Effector CD4-positive, alpha-beta T cell (primary cell): ENCODE data around the gene NAA80.
"Not testable (repeated sequence)": the region's sequence is repeated elsewhere in the genome, so short reads cannot be mapped to it uniquely, and the experiment has no call there.

Source experiments
- DNase-seq: peaks from one replicate; pipeline ENCODE4 v3.0.0-alpha.2; 2020

NAA80 gene

GRCh38 chr3:50312041-50312440, 12.8 kb upstream of the NAA80 start:
- DNase-seq = not testable (repeated sequence)

DNA sequence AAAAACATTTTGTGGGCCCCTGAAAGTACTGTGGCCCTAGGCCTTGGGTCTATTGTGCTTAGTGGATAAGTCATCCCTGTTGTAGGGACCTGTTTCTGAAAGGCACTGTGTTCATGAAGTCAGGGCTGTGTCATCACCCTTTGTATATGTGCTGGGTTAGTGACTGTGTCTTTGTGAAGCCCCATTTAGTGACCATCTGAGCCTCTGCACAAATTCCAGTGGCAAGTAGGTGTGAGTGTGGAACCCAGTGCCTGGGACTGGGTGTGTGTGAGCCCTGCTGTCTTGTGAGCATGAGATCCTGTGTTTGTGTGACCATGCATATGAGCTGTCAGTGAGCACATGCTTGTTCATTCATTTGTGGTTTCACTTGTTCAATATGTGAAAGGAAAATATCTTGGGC, 5.4 kb upstream of the NAA80 start:
- DNase-seq = no peak

DNA sequence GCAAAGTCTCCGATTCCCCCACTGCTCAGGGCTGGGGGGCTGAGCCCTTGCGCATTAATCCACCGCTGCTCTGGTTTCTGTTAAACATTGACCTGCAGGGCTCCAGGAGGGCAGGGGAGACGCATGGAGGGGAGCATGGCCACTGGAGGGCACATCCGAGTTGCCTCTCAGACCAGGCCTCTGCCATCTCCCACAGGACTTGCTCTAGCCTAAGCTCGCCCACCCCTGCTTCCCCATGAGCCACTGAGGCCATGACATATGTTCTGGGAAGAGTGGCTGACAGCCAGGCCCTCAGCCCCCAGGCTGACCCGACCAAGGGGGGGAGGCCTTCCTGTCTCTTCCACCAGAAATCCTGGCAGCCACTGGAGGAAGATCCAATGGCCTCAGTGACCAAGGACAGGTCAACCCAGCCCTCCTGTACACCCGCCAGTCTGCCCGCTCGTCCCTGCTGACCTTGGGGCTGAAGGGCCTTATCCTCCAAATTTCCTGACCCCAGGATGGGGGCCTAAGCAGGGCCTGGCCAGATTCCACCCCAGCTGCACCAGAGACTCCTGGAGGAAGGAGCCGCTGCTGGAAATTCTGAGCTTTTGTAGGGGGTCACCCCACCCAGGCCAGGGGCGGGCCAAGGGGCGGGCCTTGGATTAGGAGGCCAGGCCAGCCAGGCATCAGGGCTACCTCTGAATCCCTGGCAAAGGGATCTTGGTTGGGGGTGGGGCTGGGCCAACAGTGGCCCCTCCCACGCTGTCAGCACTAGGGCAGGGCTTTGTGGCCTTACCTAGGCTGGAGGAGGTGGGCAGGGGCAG, 4.0 kb upstream of the NAA80 start, which contains the start of gene HYAL1:
TSS of gene HYAL1 (minus strand) at position 562 of the 803 bp plus-strand sequence. CDS start 618 bp downstream, outside the sequence.
- DNase-seq = no peak

DNA sequence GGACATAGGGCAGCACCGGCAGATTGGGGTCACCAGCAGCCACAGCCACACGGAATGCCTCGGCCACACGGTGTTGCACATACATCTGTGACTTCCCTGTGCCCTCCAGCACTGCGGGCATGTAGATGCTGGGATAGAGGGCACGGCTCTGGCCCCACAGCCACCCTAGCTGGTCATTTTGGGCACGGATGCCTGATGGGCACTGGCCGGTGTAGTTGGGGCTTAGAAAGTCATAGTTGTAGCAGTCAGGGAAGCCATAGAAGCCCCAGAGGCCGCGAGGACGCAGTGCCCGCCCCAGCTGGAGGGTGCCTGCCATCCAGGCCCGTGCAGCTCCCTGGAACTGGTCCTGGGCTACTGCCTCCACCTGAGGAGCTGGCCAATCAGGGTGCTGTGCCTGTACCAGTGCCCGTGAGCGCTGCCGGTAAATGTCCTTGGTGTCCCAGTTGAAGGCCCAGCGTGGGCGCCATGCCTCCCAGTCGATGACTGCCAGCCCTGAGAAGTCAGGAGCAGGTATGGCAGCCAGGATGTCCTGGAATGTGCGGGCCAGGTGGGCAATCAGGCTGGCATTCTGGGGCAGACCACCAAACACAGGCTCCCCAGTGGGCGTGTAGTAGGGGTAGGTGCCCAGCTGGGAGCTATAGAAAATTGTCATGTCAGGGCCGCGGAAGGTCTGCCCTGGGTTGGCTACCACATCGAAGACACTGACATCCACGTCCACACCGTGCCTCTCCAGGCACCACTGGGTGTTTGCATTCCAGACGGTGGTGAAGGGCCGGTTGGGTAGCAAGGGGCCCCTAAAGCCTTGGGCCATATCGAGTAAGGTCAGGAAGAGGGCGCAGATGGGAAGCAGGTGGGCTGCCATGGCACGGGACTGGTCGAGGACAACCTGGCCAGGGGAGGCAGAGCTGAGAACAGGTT, 3.1 kb upstream of the NAA80 start:
- DNase-seq = no peak

DNA sequence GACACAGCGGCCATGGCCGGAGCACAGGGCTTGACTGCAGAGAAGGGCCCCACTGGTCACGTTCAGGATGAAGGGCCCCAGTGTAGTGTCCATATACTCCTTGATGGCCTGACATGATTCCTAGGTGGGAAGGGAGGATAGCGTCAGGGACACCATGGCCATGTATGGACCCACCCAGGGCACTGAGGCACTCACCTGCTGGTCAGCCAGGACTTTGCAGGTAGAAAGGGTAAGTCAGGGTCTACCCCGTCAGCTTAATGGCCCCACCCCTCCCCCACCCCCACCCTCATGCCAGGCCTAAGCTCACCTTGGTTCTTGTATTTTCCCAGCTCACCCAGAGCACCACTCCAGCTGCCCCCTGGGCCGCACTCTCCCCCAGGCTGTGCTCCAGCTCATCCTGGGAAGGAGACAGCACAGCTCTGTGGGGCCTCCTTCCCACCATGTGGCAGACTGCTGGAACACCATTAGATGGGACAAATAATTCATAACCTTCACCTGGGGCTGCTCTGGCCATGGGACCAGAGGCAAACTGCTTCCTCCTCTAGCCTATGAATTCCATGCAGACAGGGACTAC, 1.6 kb upstream of the NAA80 start:
- no peak for DNase-seq

- DNase-seq = no peak
Measured at GRCh38 chr3:50299929-50300680, 900 bp upstream of the NAA80 start.

DNA sequence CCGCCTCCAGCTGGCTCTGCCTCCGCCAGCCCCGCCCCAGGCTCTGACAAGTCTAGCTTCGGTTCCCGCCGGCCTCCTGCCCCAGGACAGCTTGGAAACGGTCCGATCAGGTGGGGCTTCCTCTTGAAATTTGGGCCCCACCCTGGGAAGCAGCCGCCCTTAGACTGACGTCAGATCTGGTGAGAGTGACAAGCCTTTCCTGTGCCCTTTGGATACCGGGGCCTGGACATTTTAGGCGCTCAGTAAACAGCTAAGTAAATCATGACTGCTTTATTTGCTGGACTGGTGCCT, 378 bp upstream of the NAA80 start:
- DNase-seq = no peak

DNA sequence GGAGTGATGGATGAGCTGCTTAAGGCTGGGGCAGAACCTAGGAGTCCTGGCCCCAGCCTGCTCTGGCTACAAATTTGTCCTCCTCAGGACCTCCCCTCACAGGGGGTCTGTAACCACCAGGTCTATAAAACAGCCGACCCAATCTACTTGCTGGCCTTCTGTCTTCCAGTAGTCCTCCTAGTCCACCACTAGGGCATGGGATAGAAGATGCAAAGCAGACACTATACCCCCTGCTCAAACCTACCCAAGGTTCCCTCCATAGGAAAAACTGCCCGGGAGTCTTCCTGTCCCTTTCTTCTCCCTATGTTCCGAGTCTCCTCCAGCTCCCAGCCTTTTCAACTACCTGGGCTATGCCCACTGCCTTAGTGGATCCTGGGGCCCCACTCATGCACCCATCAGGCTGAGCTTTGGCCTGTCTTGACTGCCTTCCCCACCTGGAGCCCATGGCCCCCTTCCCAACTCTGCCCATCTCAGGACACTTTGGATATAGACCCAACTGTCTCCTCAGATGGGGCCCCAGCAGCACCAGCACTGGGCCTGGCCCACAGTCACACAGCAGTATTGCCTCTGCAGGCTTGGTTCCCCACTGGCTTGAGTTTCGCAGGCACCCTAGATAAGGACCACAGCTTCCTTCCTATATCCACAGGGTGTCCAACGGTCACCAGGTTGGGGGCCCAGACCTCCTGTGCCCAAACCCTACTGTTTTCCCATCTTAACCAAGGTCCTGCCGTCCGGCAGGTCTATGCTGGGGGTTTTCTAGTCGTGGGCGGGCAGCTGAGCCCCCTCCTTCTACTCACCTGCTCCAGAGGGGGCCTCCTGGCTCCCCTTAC, 1.1 kb downstream of the NAA80 start:
- no peak for DNase-seq

DNA sequence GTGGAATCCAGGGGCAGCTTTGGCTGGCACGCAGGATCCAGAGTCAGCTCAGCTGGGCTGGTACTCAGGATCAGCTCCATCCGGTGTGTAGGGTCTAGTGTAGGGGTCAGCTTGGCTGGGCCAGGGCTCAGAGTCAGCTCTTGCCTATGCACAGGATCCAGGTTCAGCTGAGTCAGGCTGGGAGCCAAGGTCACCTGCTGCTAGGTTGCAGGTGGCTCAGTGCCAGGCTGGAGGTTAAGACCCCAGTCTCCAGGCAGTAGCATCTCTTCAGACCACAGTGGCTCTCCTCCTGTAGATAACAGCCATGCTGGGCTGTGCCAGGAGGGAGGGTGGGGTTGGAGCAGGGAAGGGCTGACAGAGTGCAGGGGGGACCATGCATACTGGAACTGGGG, 1.8 kb downstream of the NAA80 start:
- no peak for DNase-seq

DNA sequence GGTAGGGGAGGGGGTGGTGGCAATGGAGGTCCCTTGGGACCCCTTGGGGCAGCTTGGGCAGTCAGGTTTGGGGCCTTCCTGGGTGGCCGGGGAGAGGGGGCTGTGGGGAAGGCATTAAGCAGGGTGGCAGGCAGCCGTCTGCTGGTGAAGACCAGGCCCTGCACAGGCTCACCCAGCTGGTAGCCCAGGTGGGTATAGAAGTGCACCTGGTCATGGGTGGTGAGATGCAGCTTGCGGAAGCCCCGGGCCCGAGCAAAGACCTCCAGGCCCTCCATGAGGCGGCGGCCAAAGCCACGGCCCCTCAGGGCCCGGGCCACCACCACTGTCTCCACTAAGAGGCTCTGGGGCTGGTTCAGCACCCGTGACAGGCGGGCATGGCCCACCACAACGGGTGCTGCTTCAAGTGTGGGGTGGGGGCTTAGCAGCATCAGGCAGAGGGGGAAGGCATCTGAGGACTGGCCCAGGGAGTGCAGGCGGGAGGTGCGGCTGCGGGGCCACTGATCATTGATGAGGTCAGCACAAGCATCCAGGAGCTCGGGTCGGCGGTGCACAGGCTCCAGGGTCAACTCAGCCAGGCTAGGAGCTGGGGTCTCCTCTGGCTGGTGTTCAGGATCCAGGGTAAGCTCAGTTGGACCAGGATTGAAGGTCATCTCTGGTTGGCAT, 2.4 kb downstream of the NAA80 start:
- no peak for DNase-seq

DNA sequence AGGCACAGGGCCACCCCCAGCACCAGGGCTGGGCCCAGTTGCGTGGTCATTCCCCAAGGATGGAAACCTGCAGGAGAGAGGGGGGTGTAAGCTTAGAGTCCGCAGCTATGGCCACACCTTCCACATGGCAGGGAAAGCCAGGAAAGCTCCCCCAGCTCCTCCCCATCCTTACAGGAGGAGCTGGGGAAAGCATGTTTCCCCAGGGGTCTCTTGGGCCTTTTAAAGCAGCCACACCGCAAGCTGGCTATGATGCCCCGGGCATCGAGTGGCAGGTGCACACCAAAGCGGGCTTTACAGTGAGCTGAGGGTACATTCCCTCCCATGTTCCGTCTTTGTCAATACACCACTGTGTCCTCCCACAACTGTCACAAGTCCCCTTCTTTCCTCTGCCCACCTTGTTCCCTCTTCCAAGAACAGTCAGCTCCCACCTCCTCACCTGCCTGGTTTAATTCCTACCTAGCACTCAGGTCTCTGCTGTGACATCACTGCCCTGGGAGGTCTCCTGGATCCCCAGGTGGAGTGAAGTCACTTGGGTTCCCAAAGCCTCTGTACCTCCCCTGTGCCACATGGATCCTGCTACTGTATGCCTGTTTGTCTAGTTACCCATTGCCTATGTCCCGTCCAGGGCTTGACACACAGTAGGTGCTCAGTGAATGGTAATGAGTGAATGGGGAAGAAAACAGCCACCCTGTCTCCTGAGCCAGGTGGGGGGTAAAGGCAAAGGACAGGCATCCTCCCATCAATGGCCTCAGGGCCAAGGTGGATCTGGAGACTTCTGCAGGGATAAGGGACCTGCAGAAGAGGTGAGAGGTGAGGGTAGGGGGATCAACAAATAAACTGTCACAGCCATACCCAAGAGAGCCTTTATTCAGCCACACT, 3.4 kb downstream of the NAA80 start:
- DNase-seq = no peak

DNA sequence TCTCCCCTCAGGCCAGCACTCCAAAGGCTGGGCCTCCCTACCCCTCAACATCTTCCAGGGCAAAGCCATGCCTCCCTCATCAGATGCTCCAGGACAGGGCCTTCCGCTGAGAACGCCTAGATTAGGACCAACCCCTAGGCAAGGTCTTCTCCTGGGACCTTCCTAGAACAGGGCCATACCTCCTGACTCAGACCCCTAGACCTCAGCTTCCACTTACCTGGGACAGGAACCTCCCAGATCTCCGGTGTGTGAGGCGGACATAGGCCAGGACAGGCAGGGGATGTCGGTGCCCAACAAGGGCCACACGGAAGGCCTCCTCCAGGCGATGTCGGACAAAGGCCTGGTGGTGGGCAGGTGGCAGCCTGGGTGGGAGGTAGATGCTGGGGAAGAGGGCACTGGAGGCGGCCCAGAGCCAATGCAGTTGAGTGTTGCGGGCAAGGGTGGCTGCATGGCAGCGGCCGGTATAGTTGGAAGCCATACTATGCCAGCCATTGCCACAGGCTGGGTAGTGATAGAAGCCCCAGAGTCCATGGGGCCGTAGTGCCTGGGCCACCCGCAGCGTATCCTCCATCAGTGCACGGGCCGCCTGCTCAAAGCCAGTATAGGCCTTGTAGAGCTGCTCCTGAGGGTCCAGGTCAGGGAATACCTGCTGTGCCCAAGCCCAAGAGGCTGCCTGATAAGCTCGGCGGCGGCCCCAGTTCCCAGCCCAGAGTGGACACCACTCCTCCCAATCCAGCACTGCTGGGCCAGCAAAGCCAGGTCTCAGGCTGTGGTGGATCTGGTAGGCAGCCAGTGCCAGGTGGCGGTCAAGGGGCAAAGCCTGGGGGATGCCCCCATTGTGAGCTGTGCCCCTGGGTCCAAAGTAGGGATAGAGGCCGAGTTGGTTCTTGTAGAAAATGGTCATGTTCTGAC, 4.5 kb downstream of the NAA80 start:
- DNase-seq = no peak

GRCh38 chr3:50294089-50294488, 5.1 kb downstream of the NAA80 start:
- no peak for DNase-seq

GRCh38 chr3:50293079-50293801, 6.0 kb downstream of the NAA80 start:
- no peak for DNase-seq

GRCh38 chr3:50292159-50293078, 6.8 kb downstream of the NAA80 start, which contains the start of gene IFRD2:
TSS of gene IFRD2 (minus strand) at chr3:50292429. CDS start at chr3:50292274, 155 bp downstream.
- DNase-seq = peak; percentile 95

DNA sequence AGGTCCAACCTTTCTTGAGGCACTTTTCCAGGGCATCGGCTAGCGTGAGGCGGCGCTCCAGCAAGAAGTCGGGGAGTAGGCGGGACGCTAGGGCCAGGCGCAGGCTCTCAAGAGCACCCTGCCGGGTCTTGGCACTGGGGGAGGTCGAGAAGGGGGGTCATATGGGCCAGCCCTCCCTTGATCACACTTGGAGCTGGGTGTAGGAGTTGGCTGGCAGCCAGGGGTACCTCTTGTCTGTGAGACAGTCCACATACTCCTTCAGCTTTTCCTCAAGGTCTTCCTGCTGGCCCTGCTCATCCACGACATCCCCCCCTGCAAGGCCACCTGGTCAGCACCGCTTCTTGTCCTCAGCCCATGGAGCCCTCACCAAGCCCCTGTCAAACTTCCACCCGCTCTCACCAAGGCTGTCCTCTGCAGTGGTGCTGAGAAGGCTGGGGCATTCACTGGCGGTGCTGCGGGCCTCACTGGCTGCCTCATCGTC, 9.0 kb downstream of the NAA80 start:
- no peak for DNase-seq

DNA sequence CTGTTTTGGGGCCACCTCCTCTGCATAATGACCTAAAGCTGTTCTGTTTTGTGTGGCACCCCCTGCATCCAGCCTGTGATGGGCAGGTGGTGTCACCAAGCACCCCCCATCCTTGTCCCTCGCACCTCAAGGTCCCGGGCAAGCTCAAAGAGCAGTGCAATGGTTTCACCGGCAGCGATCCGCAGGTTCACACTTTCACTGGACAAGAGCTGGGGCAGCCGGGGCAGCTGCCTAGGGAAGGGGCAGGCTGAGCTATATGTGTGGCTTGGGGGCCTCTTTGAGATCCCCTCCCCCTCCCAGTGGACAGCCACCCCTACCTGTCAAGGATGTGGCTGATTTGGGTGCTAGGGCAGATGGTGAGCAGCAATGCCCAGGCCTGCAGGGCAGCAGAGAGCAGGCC, 10.1 kb downstream of the NAA80 start:
- DNase-seq = no peak
